DOHH2 (cell line): ENCODE measurements around the gene FOXB1.
A peak's percentile ranks its signal among the peaks of the same experiment; 100 is the strongest.

Experiments
- H3F3A ChIP-seq: fragments of 200-600 bp; sonication (generic), shearing (Covaris generic); 2 replicates; pipeline ENCODE4 v1.6.0; 2016; ENCODE audit warnings: antibody characterized with exemption, mild to moderate bottlenecking; ENCODE audit not compliant: control insufficient read depth, insufficient read depth
- H3K27ac ChIP-seq: fragments of 200-600 bp; sonication (generic); 2 replicates; pipeline ENCODE4 v1.5.1; 2014; ENCODE audit warnings: low read depth, mild to moderate bottlenecking, low read length, moderate library complexity
- H3K27me3 ChIP-seq: fragments of 200-600 bp; sonication (generic); 2 replicates; pipeline ENCODE4 v1.6.1; 2014; ENCODE audit warnings: mild to moderate bottlenecking, low read length, mixed read lengths; ENCODE audit not compliant: control insufficient read depth
- H3K36me3 ChIP-seq: fragments of 200-600 bp; sonication (generic); 2 replicates; pipeline ENCODE4 v1.6.1; 2014; ENCODE audit warnings: mild to moderate bottlenecking, low read length, moderate library complexity, mixed read lengths; ENCODE audit not compliant: control insufficient read depth
- H3K4me1 ChIP-seq: fragments of 200-600 bp; sonication (generic); 2 replicates; pipeline ENCODE4 v1.6.1; 2014; ENCODE audit warnings: mild to moderate bottlenecking, low read length, mixed read lengths; ENCODE audit not compliant: control insufficient read depth
- H3K4me2 ChIP-seq: fragments of 200-600 bp; sonication (generic); 2 replicates; pipeline ENCODE4 v1.6.0; 2014; ENCODE audit warnings: mild to moderate bottlenecking, low read length, moderate library complexity
- H3K4me3 ChIP-seq: fragments of 200-600 bp; sonication (generic); 2 replicates; pipeline ENCODE4 v1.5.1; 2014; ENCODE audit warnings: mild to moderate bottlenecking, low read length, mixed read lengths
- H3K79me2 ChIP-seq: fragments of 200-600 bp; sonication (generic); 2 replicates; pipeline ENCODE4 v1.6.1; 2014; ENCODE audit warnings: mild to moderate bottlenecking, low read length, mixed read lengths; ENCODE audit not compliant: control insufficient read depth
- H3K9me2 ChIP-seq: fragments of 200-600 bp; sonication (generic); replicated peaks from 2 replicates; pipeline ENCODE4 v1.6.1; 2014; ENCODE audit warnings: mild to moderate bottlenecking, low read length, mixed read lengths; ENCODE audit not compliant: control insufficient read depth
- H3K9me3 ChIP-seq: fragments of 200-600 bp; sonication (generic); 2 replicates; pipeline ENCODE4 v1.6.1; 2014; ENCODE audit warnings: antibody characterized with exemption, low read length, mixed read lengths; ENCODE audit not compliant: control insufficient read depth, insufficient read depth
- H4K20me1 ChIP-seq: fragments of 200-600 bp; sonication (generic); 2 replicates; pipeline ENCODE4 v1.6.0; 2014; ENCODE audit warnings: low read depth, mild to moderate bottlenecking, antibody characterized with exemption, low read length, moderate library complexity; ENCODE audit not compliant: control insufficient read depth, insufficient read depth
- CTCF ChIP-seq: fragments of 200-600 bp; sonication (generic); IDR thresholded peaks from one replicate; pipeline ENCODE4 v1.5.1; 2014; ENCODE audit warnings: antibody characterized with exemption, mild to moderate bottlenecking, low read depth, low read length; ENCODE audit not compliant: poor library complexity, severe bottlenecking
- EZH2phosphoT487 ChIP-seq: fragments of 200-600 bp; sonication (generic); IDR thresholded peaks from 2 replicates; pipeline ENCODE4 v1.6.1; 2017; ENCODE audit warnings: borderline replicate concordance, mild to moderate bottlenecking, antibody characterized with exemption, low read length, moderate library complexity, mixed read lengths

Gene FOXB1

GRCh38 chr15:59997070-59997701 lies 6.9 kb upstream of the FOXB1 start:
- H3K4me3 ChIP-seq, result no peak overlapping the region
- peak overlapping the region; percentile 27; the same call in 1 of the 2 replicates for H3K4me2 ChIP-seq
- H3K27ac ChIP-seq, result no peak overlapping the region
- no peaks in the 10 kb centered on the region for H3F3A ChIP-seq
- no peaks in the 10 kb centered on the region for H3K36me3 ChIP-seq
- H3K9me2 ChIP-seq, result no peaks in the 10 kb centered on the region
- no peaks in the 10 kb centered on the region for H4K20me1 ChIP-seq
- no peaks in the 10 kb centered on the region for H3K79me2 ChIP-seq
- H3K27me3 ChIP-seq, result peaks cover 32% of the 10 kb centered on the region
- no peaks in the 10 kb centered on the region for H3K9me3 ChIP-seq
- H3K4me1 ChIP-seq, result no peaks in the 10 kb centered on the region
- TF ChIP-seq CTCF, result no peak
- TF ChIP-seq EZH2phosphoT487, result no peak

DNA sequence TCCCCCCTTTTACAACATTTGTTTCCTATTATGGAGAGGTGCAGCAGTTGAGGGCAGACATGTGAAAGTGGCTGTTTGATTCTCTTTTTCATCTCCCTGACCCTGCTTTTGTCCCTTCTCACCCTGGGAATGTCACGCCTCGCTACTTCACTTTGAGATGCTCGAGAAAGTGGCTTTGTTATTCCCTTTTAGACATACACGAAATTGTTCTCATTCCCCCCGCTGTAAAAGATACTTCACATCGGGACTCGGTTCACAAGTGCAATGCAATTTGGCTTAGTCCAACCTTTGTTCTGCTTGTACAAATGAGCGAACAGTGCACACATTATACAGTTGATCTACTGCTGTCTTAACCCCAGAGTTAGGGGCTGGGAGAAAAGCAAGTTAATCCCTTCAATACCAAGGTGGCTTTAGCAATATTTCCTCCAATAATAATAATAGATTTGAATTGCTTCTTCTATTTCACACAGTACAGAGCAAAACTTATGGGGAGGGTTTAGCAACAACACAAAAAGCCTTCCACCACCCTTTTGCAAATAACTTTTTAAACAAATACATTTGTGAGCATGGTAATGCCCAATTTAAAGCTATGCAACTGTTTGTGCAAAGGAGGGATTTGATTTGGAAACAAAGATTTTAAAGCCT lies 5.7 kb upstream of the FOXB1 start:
- no peak overlapping the region for H3K4me2 ChIP-seq
- no peaks in the 10 kb centered on the region for H3K4me1 ChIP-seq
- H3K4me3 ChIP-seq, result no peak overlapping the region
- H3K36me3 ChIP-seq, result no peaks in the 10 kb centered on the region
- H3F3A ChIP-seq, result no peaks in the 10 kb centered on the region
- no peaks in the 10 kb centered on the region for H3K9me2 ChIP-seq
- no peaks in the 10 kb centered on the region for H4K20me1 ChIP-seq
- H3K79me2 ChIP-seq, result no peaks in the 10 kb centered on the region
- H3K27ac ChIP-seq, result no peak overlapping the region
- TF ChIP-seq EZH2phosphoT487 (no peak), CTCF (no peak)
- H3K9me3 ChIP-seq, result no peaks in the 10 kb centered on the region
- peaks cover 32% of the 10 kb centered on the region for H3K27me3 ChIP-seq

- H4K20me1 ChIP-seq, result no peaks in the 10 kb centered on the region
- H3K4me3 ChIP-seq, result no peak overlapping the region
- no peaks in the 10 kb centered on the region for H3F3A ChIP-seq
- H3K9me3 ChIP-seq, result no peaks in the 10 kb centered on the region
- no peaks in the 10 kb centered on the region for H3K9me2 ChIP-seq
- no peaks in the 10 kb centered on the region for H3K79me2 ChIP-seq
- H3K36me3 ChIP-seq, result no peaks in the 10 kb centered on the region
- H3K27me3 ChIP-seq, result peaks cover 32% of the 10 kb centered on the region
- no peak for TF ChIP-seq EZH2phosphoT487
- TF ChIP-seq CTCF, result no peak
- H3K4me1 ChIP-seq, result no peaks in the 10 kb centered on the region
- no peak overlapping the region for H3K27ac ChIP-seq
- H3K4me2 ChIP-seq, result no peak overlapping the region
Observed at GRCh38 chr15:59998950-59999611, 5.0 kb upstream of the FOXB1 start.
